HepG2 (cell line): ENCODE measurements around the gene FUCA1. TPM values are rescaled to one million over a fixed set of nuclear protein-coding genes. Genes with fewer than 3 reads are reported as not detected.

Experiments used
- ATAC-seq: fragments of 200-7000 bp; cut with Tn5 transposase; 3 replicates; pipeline ENCODE4 v1.9.1; 2020; ENCODE audit warnings: mild to moderate bottlenecking, moderate library complexity
- BruUV-seq: library from RNA; stranded (reverse); fragments of 400-500 nt; replicated peaks from 2 replicates; lab custom pipeline; 2021; lab: Mats Ljungman, UMichigan
- CTCF ChIA-PET: fragments of 300-600 bp; formaldehyde crosslinking; extraction: SDS; loops from one replicate; lab custom pipeline; 2021; ENCODE audit warnings: low total read pairs, inconsistent platforms, low intra/inter-chr PET ratio; lab: Yijun Ruan, JAX
- POLR2A ChIA-PET: fragments of 350-600 bp; sonication (Branson Sonifier 250); formaldehyde crosslinking; loops from one replicate; lab custom pipeline; 2020; ENCODE audit warnings: antibody characterized with exemption, inconsistent platforms; lab: Yijun Ruan, JAX
- DNase-seq: peaks from one replicate; pipeline ENCODE4 v3.0.0-alpha.2; 2015; ENCODE audit warnings: low spot score
- FAIRE-seq: peaks from 3 replicates; lab custom pipeline; 2011; peaks lifted over from hg19 to GRCh38; lab: Jason Lieb, UNC
- H2AFZ ChIP-seq: one replicate; pipeline ENCODE4 v1.6.1; 2011; ENCODE audit warnings: low read length, inconsistent platforms
- H3K27ac ChIP-seq: fragments of 300-600 bp; 3 replicates; pipeline ENCODE4 v1.8.0; 2011; ENCODE audit warnings: mixed run types, mild to moderate bottlenecking, mixed read lengths, low read length, inconsistent platforms; ENCODE audit not compliant: insufficient read depth; ENCODE audit errors: extremely low read length
- H3K27me3 ChIP-seq, 2 experiments: fragments of 200-600 bp in 1 of 2; 2 replicates in 1 of 2; 3 replicates in 1 of 2; pipeline versions ENCODE4 v1.6.0 to v1.8.0; 2011; ENCODE audit warnings: low read length in 2 of 2, mild to moderate bottlenecking in 2 of 2, moderate library complexity in 2 of 2, inconsistent platforms in 1 of 2; ENCODE audit not compliant: insufficient read depth in 2 of 2, control insufficient read depth in 1 of 2
- H3K36me3 ChIP-seq, 2 experiments: fragments of 200-600 bp in 1 of 2; replicated peaks in 1 of 2; 2 replicates in 1 of 2; 3 replicates in 1 of 2; pipeline versions ENCODE4 v1.5.1 to v1.8.0; 2011; ENCODE audit warnings: low read length in 2 of 2, inconsistent platforms in 1 of 2; ENCODE audit not compliant: insufficient read depth in 2 of 2, control insufficient read depth in 1 of 2
- H3K4me1 ChIP-seq: 2 replicates; pipeline ENCODE4 v1.5.1; 2012; ENCODE audit warnings: low read length, inconsistent platforms; ENCODE audit not compliant: insufficient read depth
- H3K4me2 ChIP-seq: 2 replicates; pipeline ENCODE4 v1.6.0; 2011; ENCODE audit warnings: low read depth, low read length, inconsistent platforms
- H3K4me3 ChIP-seq, 3 experiments: fragments of 200-600 bp in 1 of 3; sonication (generic), shearing (Covaris generic) in 1 of 3; replicated peaks in 1 of 3; 2 replicates each; pipeline ENCODE4 v1.5.1; 2011 to 2016; ENCODE audit warnings: low read length in 3 of 3, inconsistent platforms in 2 of 3, low read depth in 2 of 3, mild to moderate bottlenecking in 2 of 3, control low read depth in 1 of 3, mixed read lengths in 1 of 3; ENCODE audit not compliant: insufficient read depth in 1 of 3
- H3K79me2 ChIP-seq: one replicate; pipeline ENCODE4 v1.6.1; 2011; ENCODE audit warnings: low read length, inconsistent platforms; ENCODE audit not compliant: insufficient read depth
- H3K9ac ChIP-seq: 2 replicates; pipeline ENCODE4 v1.6.0; 2011; ENCODE audit warnings: mild to moderate bottlenecking, low read depth, low read length, inconsistent platforms; ENCODE audit not compliant: insufficient read depth
- H3K9me3 ChIP-seq: 2 replicates; pipeline ENCODE4 v1.5.1; 2012; ENCODE audit warnings: mild to moderate bottlenecking, low read length
- H4K20me1 ChIP-seq: 2 replicates; pipeline ENCODE4 v1.6.0; 2011; ENCODE audit warnings: inconsistent platforms, mild to moderate bottlenecking, low read length, moderate library complexity; ENCODE audit not compliant: insufficient read depth
- AHR ChIP-seq: IDR thresholded peaks from 2 replicates; pipeline ENCODE4 v1.6.1; 2018; ENCODE audit warnings: missing genetic modification reagents, missing compliant biosample characterization
- ATF5 ChIP-seq: sonication (generic); formaldehyde crosslinking; IDR thresholded peaks from 2 replicates; pipeline ENCODE4 v1.4.0; 2020; ENCODE audit warnings: mild to moderate bottlenecking, low read depth, missing genetic modification reagents
- HNF4A ChIP-seq: sonication (generic); formaldehyde crosslinking; IDR thresholded peaks from 2 replicates; pipeline ENCODE4 v1.4.0; 2020; ENCODE audit warnings: missing genetic modification reagents
- MEF2D ChIP-seq: sonication (generic); formaldehyde crosslinking; IDR thresholded peaks from 2 replicates; pipeline ENCODE4 v1.5.1; 2020; ENCODE audit warnings: mild to moderate bottlenecking, missing genetic modification reagents
- NFRKB ChIP-seq: fragments of 450-650 bp; IDR thresholded peaks from 2 replicates; pipeline ENCODE4 v1.6.1; 2017
- PRMT3 ChIP-seq: sonication (generic); formaldehyde crosslinking; IDR thresholded peaks from 2 replicates; pipeline ENCODE4 v1.8.1; 2022; ENCODE audit warnings: low read depth, mild to moderate bottlenecking, moderate library complexity, missing genetic modification reagents, borderline replicate concordance
- STAT6 ChIP-seq: sonication (generic); formaldehyde crosslinking; IDR thresholded peaks from 2 replicates; pipeline ENCODE4 v1.4.0; 2020; ENCODE audit warnings: missing genetic modification reagents, mild to moderate bottlenecking, borderline replicate concordance
- ZBTB26 ChIP-seq: IDR thresholded peaks from 2 replicates; pipeline ENCODE4 v1.6.1; 2016; ENCODE audit warnings: missing compliant biosample characterization, missing genetic modification reagents, borderline replicate concordance
- ZNF326 ChIP-seq: sonication (generic); formaldehyde crosslinking; IDR thresholded peaks from 2 replicates; pipeline ENCODE4 v1.4.0; 2020; ENCODE audit warnings: missing genetic modification reagents, borderline replicate concordance
- ZNF687 ChIP-seq: sonication (generic); formaldehyde crosslinking; IDR thresholded peaks from 2 replicates; pipeline ENCODE4 v1.5.1; 2020; ENCODE audit warnings: mild to moderate bottlenecking, missing genetic modification reagents, moderate library complexity
- ZNF790 ChIP-seq: sonication (generic); formaldehyde crosslinking; IDR thresholded peaks from 2 replicates; pipeline ENCODE4 v1.8.0; 2022; ENCODE audit warnings: missing genetic modification reagents, mild to moderate bottlenecking, borderline replicate concordance
- ZSCAN9 ChIP-seq: IDR thresholded peaks from 2 replicates; pipeline ENCODE4 v1.6.1; 2016; ENCODE audit warnings: borderline replicate concordance
- WGBS: methylation state at CpG from one replicate; pipeline ENCODE4 v1.1.6; 2017; ENCODE audit warnings: low lambda C conversion rate; 5-methylcytosine and 5-hydroxymethylcytosine counted together
- in situ Hi-C: cut with HindIII; loops from 2 replicates; pipeline ENCODE4 v1.10.0; 2017; ENCODE audit warnings: low pct_unique_long_range_greater_than_20kb; ENCODE audit not compliant: extremely low pct_ligation_motif_present
- intact Hi-C: fragments of 100-400 bp; cut with micrococcal nuclease; formaldehyde crosslinking; loops from one replicate; pipeline ENCODE4 v1.10.0; 2022; ENCODE audit not compliant: unreplicated experiment
- polyA plus RNA-seq, 8 experiments: library from polyadenylated mRNA; depleted of rRNA in 3 of 8; stranded (reverse) in 7 of 8; unstranded in 1 of 8; fragments of >200 nt; fragmentation: Illumina TruSeq in 4 of 8; extraction: Trizol in 4 of 8; gene quantifications; 2 replicates each; pipeline versions ENCODE4 v1.2.1 to v1.2.3, GENCODE V29; 2011 to 2016; ENCODE audit warnings: low read depth in 4 of 8, missing spikeins in 1 of 8, mixed read lengths in 1 of 8; ENCODE audit not compliant: insufficient read depth in 1 of 8
- total RNA-seq, 5 experiments: library from RNA; depleted of rRNA; stranded (reverse); fragments of >200 nt; fragmentation: Illumina TruSeq; extraction: Trizol; gene quantifications; 2 replicates each; pipeline ENCODE4 v1.2.3, GENCODE V29; 2016; ENCODE audit warnings: low read depth in 1 of 5

FUCA1 gene
- total and polyA plus RNA-seq, 2 of the 13 experiments (the other 11 are each of a cell fraction or from before 2014, with no cell fraction given), result 32.7 to 33.6 TPM

DNA sequence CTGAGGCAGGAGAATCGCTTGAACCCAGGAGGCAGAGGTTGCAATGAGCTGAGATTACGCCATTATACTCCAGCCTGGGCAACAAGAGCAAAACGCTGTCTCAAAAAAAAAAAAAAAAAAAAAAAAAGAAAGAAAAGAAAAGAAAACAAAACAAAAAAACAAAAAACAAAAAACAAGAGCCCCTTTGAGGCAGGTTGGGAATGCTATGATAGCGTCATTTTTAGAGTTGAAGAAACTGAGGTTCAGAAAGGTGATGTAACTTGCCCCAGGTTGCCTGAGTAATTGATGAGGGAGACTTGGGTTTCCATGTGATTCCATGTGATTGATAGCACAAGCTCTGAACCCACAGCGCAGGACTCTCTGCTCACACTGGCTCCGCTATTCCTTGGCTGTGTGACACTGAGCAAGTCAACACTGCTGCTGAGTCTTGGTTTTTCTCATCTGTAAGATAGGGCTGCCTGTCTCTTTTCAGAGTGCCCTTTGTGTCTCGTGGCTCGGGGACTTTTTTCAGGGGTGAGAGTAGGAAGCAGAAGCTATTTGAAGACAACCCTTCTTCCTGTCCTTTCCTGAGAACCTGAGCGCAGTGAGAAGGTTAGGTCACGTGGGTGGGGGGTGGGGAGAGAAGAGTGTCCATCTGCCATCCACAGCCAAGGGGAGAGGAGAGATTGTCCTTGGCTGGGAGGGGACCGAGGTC, 42.6 kb upstream of the FUCA1 start:
- no peak overlapping the region for H3K9ac ChIP-seq
- H3K36me3 ChIP-seq, result no peaks in the 10 kb centered on the region
- BruUV-seq, result no TSS peak
- ChIA-PET CTCF (no interaction called here), POLR2A (no interaction called here)
- H4K20me1 ChIP-seq, result no peaks in the 10 kb centered on the region
- no peak overlapping the region for H3K4me3 ChIP-seq
- WGBS, result 59% methylated on average over 11 of the region's 11 CpGs
- intact Hi-C loops, result no loop called here
- H3K79me2 ChIP-seq, result no peaks in the 10 kb centered on the region
- peaks cover 0 to 20% of the 10 kb centered on the region in 2 experiments; a peak in 2 of 5 replicates for H3K27me3 ChIP-seq
- peaks cover 25% of the 10 kb centered on the region for H3K4me1 ChIP-seq
- no peak overlapping the region for H3K4me2 ChIP-seq
- no peak for FAIRE-seq
- in situ Hi-C loops, result no loop called here
- no peak for TF ChIP-seq ZBTB26 (CRISPR knock-in tag)
- no peak for TF ChIP-seq AHR (CRISPR knock-in tag)
- TF ChIP-seq NFRKB, result no peak
- TF ChIP-seq ZNF790 (CRISPR knock-in tag), result no peak
- TF ChIP-seq PRMT3, result no peak
- TF ChIP-seq ZNF687 (CRISPR knock-in tag), result no peak
- no peak for TF ChIP-seq HNF4A
- no peak for TF ChIP-seq ATF5 (CRISPR knock-in tag)
- no peak for TF ChIP-seq STAT6
- TF ChIP-seq ZSCAN9 (CRISPR knock-in tag), result no peak
- TF ChIP-seq MEF2D (CRISPR knock-in tag), result no peak
- no peak for TF ChIP-seq ZNF326
- no peaks in the 10 kb centered on the region for H3K9me3 ChIP-seq
- no peak overlapping the region for H3K27ac ChIP-seq
- DNase-seq, result no peak
- no peak overlapping the region for H2AFZ ChIP-seq
- no peak for ATAC-seq
